KMS-11 (cell line): ENCODE results near the gene HMGN1.

ENCODE experiments used
- H2AFZ ChIP-seq: fragments of 200-600 bp; sonication (generic); 2 replicates; pipeline ENCODE4 v1.6.1; 2016; ENCODE audit warnings: antibody characterized with exemption, mixed run types, low read depth
- H3K27ac ChIP-seq: fragments of 200-600 bp; sonication (generic); 2 replicates; pipeline ENCODE4 v1.6.1; 2016; ENCODE audit warnings: mild to moderate bottlenecking, mixed run types
- H3K27me3 ChIP-seq: fragments of 200-600 bp; sonication (generic); 2 replicates; pipeline ENCODE4 v1.6.1; 2017; ENCODE audit warnings: mild to moderate bottlenecking, low read depth, mixed run types, moderate library complexity; ENCODE audit not compliant: insufficient read depth
- H3K36me3 ChIP-seq: fragments of 200-600 bp; sonication (generic); 2 replicates; pipeline ENCODE4 v1.6.1; 2017; ENCODE audit warnings: mild to moderate bottlenecking, mixed run types; ENCODE audit not compliant: insufficient read depth
- H3K4me1 ChIP-seq: fragments of 200-600 bp; sonication (generic); 2 replicates; pipeline ENCODE4 v1.6.1; 2016; ENCODE audit warnings: mild to moderate bottlenecking, low read depth, mixed run types; ENCODE audit not compliant: poor library complexity, severe bottlenecking
- H3K4me2 ChIP-seq: fragments of 200-600 bp; sonication (generic); 2 replicates; pipeline ENCODE4 v1.7.0; 2016; ENCODE audit warnings: mild to moderate bottlenecking, mixed run types
- H3K4me3 ChIP-seq: fragments of 200-600 bp; sonication (generic); IDR thresholded peaks from 2 replicates; pipeline ENCODE4 v1.6.1; 2017; ENCODE audit warnings: low read depth, low read length, mixed read lengths; ENCODE audit not compliant: insufficient read depth
- H3K79me2 ChIP-seq: fragments of 200-600 bp; sonication (generic); 2 replicates; pipeline ENCODE4 v1.6.1; 2016; ENCODE audit warnings: low read depth, mixed run types; ENCODE audit not compliant: insufficient read depth
- H3K9ac ChIP-seq: fragments of 200-600 bp; sonication (generic); 2 replicates; pipeline ENCODE4 v1.6.1; 2016; ENCODE audit warnings: mild to moderate bottlenecking, mixed run types
- H4K20me1 ChIP-seq: fragments of 200-600 bp; sonication (generic); 2 replicates; pipeline ENCODE4 v1.6.1; 2016; ENCODE audit warnings: mild to moderate bottlenecking, mixed run types; ENCODE audit not compliant: insufficient read depth
- TF ChIP-seq, protein P1 (sequence below): fragments of 200-600 bp; sonication (generic); conservative IDR thresholded peaks from 2 replicates; pipeline ENCODE4 v1.6.1; 2017; ENCODE audit warnings: low read depth, mild to moderate bottlenecking, antibody characterized with exemption, low read length, moderate library complexity, mixed read lengths

The HMGN1 gene

GRCh38 chr21:39379986-39380891 is 31.4 kb upstream of the HMGN1 start:
- H3K4me1 ChIP-seq, result peaks cover 17% of the 10 kb centered on the region
- H3K4me2 ChIP-seq, result peak overlapping the region; percentile 84
- peak overlapping the region; percentile 57 for H3K4me3 ChIP-seq
- H3K36me3 ChIP-seq, result no peaks in the 10 kb centered on the region
- H2AFZ ChIP-seq, result peak overlapping the region; percentile 95
- no peaks in the 10 kb centered on the region for H3K27me3 ChIP-seq
- no peaks in the 10 kb centered on the region for H4K20me1 ChIP-seq
- TF ChIP-seq, protein P1, sequence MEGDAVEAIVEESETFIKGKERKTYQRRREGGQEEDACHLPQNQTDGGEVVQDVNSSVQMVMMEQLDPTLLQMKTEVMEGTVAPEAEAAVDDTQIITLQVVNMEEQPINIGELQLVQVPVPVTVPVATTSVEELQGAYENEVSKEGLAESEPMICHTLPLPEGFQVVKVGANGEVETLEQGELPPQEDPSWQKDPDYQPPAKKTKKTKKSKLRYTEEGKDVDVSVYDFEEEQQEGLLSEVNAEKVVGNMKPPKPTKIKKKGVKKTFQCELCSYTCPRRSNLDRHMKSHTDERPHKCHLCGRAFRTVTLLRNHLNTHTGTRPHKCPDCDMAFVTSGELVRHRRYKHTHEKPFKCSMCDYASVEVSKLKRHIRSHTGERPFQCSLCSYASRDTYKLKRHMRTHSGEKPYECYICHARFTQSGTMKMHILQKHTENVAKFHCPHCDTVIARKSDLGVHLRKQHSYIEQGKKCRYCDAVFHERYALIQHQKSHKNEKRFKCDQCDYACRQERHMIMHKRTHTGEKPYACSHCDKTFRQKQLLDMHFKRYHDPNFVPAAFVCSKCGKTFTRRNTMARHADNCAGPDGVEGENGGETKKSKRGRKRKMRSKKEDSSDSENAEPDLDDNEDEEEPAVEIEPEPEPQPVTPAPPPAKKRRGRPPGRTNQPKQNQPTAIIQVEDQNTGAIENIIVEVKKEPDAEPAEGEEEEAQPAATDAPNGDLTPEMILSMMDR, result no peak
- H3K27ac ChIP-seq, result peak overlapping the region; percentile 41
- peak overlapping the region; percentile 74 for H3K9ac ChIP-seq
- peaks cover 13% of the 10 kb centered on the region; the same call in 1 of the 2 replicates for H3K79me2 ChIP-seq

GRCh38 chr21:39377444-39378050 is 28.7 kb upstream of the HMGN1 start:
- Histone ChIP-seq H3K9ac (no peak overlapping the region), H2AFZ (no peak overlapping the region), H3K79me2 (peaks cover 13% of the 10 kb centered on the region; the same call in 1 of the 2 replicates), H3K4me2 (no peak overlapping the region), H3K4me1 (peaks cover 17% of the 10 kb centered on the region), H4K20me1 (no peaks in the 10 kb centered on the region), H3K36me3 (no peaks in the 10 kb centered on the region), H3K4me3 (no peak overlapping the region), H3K27ac (no peak overlapping the region), H3K27me3 (no peaks in the 10 kb centered on the region)
- TF ChIP-seq, protein P1, result no peak

DNA sequence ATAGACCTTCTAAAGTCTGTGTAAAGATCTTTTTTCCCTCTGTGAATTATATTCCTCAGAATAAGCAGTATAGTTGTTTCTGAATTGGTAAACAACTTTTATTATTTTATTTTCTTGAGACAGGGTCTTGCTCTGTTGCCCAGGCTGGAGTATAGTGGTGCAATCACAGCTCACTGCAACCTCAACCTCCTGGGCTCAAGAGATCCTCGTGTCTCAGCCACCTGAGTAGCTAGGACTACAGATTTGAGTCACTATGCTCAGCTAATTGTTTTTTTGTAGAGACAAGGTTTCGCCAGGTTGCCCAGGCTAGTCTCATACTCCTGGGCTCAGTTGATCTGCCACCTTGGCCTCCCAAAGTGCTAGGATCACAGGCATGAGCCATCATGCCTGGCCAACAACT is 26.6 kb upstream of the HMGN1 start:
- Histone ChIP-seq H4K20me1 (no peaks in the 10 kb centered on the region), H3K9ac (no peak overlapping the region), H3K27ac (no peak overlapping the region), H3K36me3 (no peaks in the 10 kb centered on the region), H3K27me3 (no peaks in the 10 kb centered on the region), H3K4me1 (peaks cover 8% of the 10 kb centered on the region), H2AFZ (no peak overlapping the region), H3K4me2 (no peak overlapping the region), H3K4me3 (no peak overlapping the region), H3K79me2 (no peaks in the 10 kb centered on the region)
- TF ChIP-seq, protein P1, result no peak

- Histone ChIP-seq H4K20me1 (no peaks in the 10 kb centered on the region), H3K27me3 (no peaks in the 10 kb centered on the region), H3K4me2 (no peak overlapping the region), H3K27ac (no peak overlapping the region), H3K9ac (no peak overlapping the region), H2AFZ (no peak overlapping the region), H3K36me3 (no peaks in the 10 kb centered on the region), H3K79me2 (no peaks in the 10 kb centered on the region), H3K4me3 (no peak overlapping the region), H3K4me1 (peaks cover 3% of the 10 kb centered on the region)
- TF ChIP-seq, protein P1, result no peak
Observed at GRCh38 chr21:39374046-39374445, 25.2 kb upstream of the HMGN1 start.
